HCT116 (cell line): ENCODE results near the gene CHRNB4. TPM values are rescaled to one million over a fixed set of nuclear protein-coding genes. Genes with fewer than 3 reads are reported as not detected.

Source experiments
- ATAC-seq: fragments of 200-7000 bp; cut with Tn5 transposase; 2 replicates; pipeline ENCODE4 v1.9.1; 2020; ENCODE audit warnings: mild to moderate bottlenecking, moderate library complexity
- BruUV-seq: library from RNA; stranded (reverse); fragments of 400-500 nt; replicated peaks from 2 replicates; lab custom pipeline; 2021; lab: Mats Ljungman, UMichigan
- CTCF ChIA-PET: fragments of 300-600 bp; sonication (Branson Sonifier 250); formaldehyde crosslinking; loops from one replicate; lab custom pipeline; 2021; ENCODE audit warnings: antibody characterized with exemption; lab: Charles Lee
- POLR2A ChIA-PET: fragments of 300-600, 350-600 bp; sonication (Branson Sonifier 250); formaldehyde crosslinking; loops from one replicate; lab custom pipeline; 2021; ENCODE audit warnings: antibody characterized with exemption; lab: Charles Lee
- RAD21 ChIA-PET, 2 experiments: fragments of 300-600 bp; sonication (Branson Sonifier 250); formaldehyde crosslinking; loops; one replicate each; lab custom pipeline; 2023; ENCODE audit warnings: low total read pairs in 2 of 2; ENCODE audit not compliant: uncharacterized antibody in 2 of 2, unreplicated experiment in 2 of 2, low non-redundant PET in 1 of 2; lab: Charles Lee
- DNase-seq: peaks from one replicate; pipeline ENCODE4 v3.0.0-alpha.2; 2010; ENCODE audit warnings: low read depth, low spot score
- H2AFZ ChIP-seq: fragments of 200-600 bp; shearing (Covaris generic), sonication (generic); 2 replicates; pipeline ENCODE4 v1.6.1; 2017; ENCODE audit warnings: low read depth, mixed run types, mixed read lengths, antibody characterized with exemption, low read length; ENCODE audit not compliant: poor library complexity, severe bottlenecking
- H3K27ac ChIP-seq: 2 replicates; pipeline ENCODE4 v1.5.1; 2012; ENCODE audit warnings: low read depth, low read length
- H3K27me3 ChIP-seq: fragments of 200-600 bp; sonication (generic); 2 replicates; pipeline ENCODE4 v1.6.1; 2016; ENCODE audit warnings: mixed run types, low read length, mixed read lengths; ENCODE audit not compliant: insufficient read depth
- H3K36me3 ChIP-seq, 2 experiments: fragments of 200-500 bp in 1 of 2; fragments of 200-600 bp in 1 of 2; sonication (Bioruptor generic) in 1 of 2; sonication (generic) in 1 of 2; 2 replicates each; pipeline versions ENCODE4 v1.5.1 to v1.6.1; 2014 to 2016; ENCODE audit warnings: low read length in 2 of 2, inconsistent platforms in 1 of 2, mixed read lengths in 1 of 2, mixed run types in 1 of 2; ENCODE audit not compliant: insufficient read depth in 2 of 2, control insufficient read depth in 1 of 2
- H3K4me1 ChIP-seq, 2 experiments: fragments of 200-600 bp in 1 of 2; sonication (generic) in 1 of 2; 2 replicates each; pipeline versions ENCODE4 v1.5.1 to v1.6.1; 2012 to 2017; ENCODE audit warnings: low read length in 2 of 2, inconsistent platforms in 1 of 2, mild to moderate bottlenecking in 1 of 2, mixed read lengths in 1 of 2, mixed run types in 1 of 2, moderate library complexity in 1 of 2; ENCODE audit not compliant: insufficient read depth in 2 of 2, control insufficient read depth in 1 of 2
- H3K4me2 ChIP-seq: fragments of 200-600 bp; sonication (generic); 2 replicates; pipeline ENCODE4 v1.6.1; 2017; ENCODE audit warnings: mixed run types, low read length, mixed read lengths
- H3K4me3 ChIP-seq, 2 experiments: fragments of 200-600 bp in 1 of 2; sonication (generic) in 1 of 2; replicated peaks in 1 of 2; 2 replicates each; pipeline ENCODE4 v1.5.1; 2011 to 2016; ENCODE audit warnings: low read length in 2 of 2, control low read depth in 1 of 2, low read depth in 1 of 2, mild to moderate bottlenecking in 1 of 2, mixed read lengths in 1 of 2, mixed run types in 1 of 2
- H3K79me2 ChIP-seq: fragments of 200-600 bp; sonication (generic); 2 replicates; pipeline ENCODE4 v1.6.1; 2017; ENCODE audit warnings: mild to moderate bottlenecking, mixed run types, low read length, moderate library complexity, mixed read lengths; ENCODE audit not compliant: insufficient read depth
- H3K9ac ChIP-seq: fragments of 200-600 bp; sonication (generic); 2 replicates; pipeline ENCODE4 v1.6.1; 2016; ENCODE audit warnings: low read length, mixed read lengths
- H3K9me2 ChIP-seq: fragments of 200-600 bp; sonication (generic), shearing (Covaris generic); 2 replicates; pipeline ENCODE4 v1.6.1; 2017; ENCODE audit warnings: mixed run types, mild to moderate bottlenecking, moderate library complexity; ENCODE audit not compliant: insufficient read depth
- H3K9me3 ChIP-seq, 2 experiments: fragments of 200-500 bp in 1 of 2; fragments of 200-600 bp in 1 of 2; sonication (Bioruptor generic) in 1 of 2; sonication (generic) in 1 of 2; 2 replicates each; pipeline ENCODE4 v1.6.1; 2014 to 2017; ENCODE audit warnings: low read length in 2 of 2, mixed read lengths in 2 of 2, inconsistent platforms in 1 of 2, low read depth in 1 of 2, mild to moderate bottlenecking in 1 of 2, mixed run types in 1 of 2, moderate library complexity in 1 of 2; ENCODE audit not compliant: control insufficient read depth in 1 of 2, insufficient read depth in 1 of 2
- H4K20me1 ChIP-seq: fragments of 200-600 bp; sonication (generic), shearing (Covaris generic); 2 replicates; pipeline ENCODE4 v1.6.1; 2017; ENCODE audit warnings: mixed run types, mild to moderate bottlenecking, moderate library complexity; ENCODE audit not compliant: insufficient read depth
- ATF3 ChIP-seq: IDR thresholded peaks from 2 replicates; pipeline ENCODE4 v1.6.1; 2012
- CBX3 ChIP-seq: IDR thresholded peaks from 2 replicates; pipeline ENCODE4 v1.6.1; 2012; ENCODE audit warnings: low read depth
- CEBPB ChIP-seq: IDR thresholded peaks from 2 replicates; pipeline ENCODE4 v1.6.1; 2012; ENCODE audit warnings: low read depth
- EGR1 ChIP-seq: IDR thresholded peaks from 2 replicates; pipeline ENCODE4 v1.6.1; 2012; ENCODE audit warnings: low read depth
- ELF1 ChIP-seq: IDR thresholded peaks from 2 replicates; pipeline ENCODE4 v1.6.1; 2012; ENCODE audit warnings: low read depth, borderline replicate concordance
- EZH2 ChIP-seq: fragments of 200-600 bp; sonication (generic); IDR thresholded peaks from 2 replicates; pipeline ENCODE4 v1.6.1; 2017; ENCODE audit warnings: antibody characterized with exemption, mixed run types
- EZH2phosphoT487 ChIP-seq: fragments of 200-600 bp; IDR thresholded peaks from 2 replicates; pipeline ENCODE4 v1.6.1; 2018; ENCODE audit warnings: antibody characterized with exemption, borderline replicate concordance
- FOSL1 ChIP-seq: IDR thresholded peaks from 2 replicates; pipeline ENCODE4 v1.6.1; 2012; ENCODE audit warnings: low read depth
- POLR2AphosphoS5 ChIP-seq: IDR thresholded peaks from 2 replicates; pipeline ENCODE4 v1.6.1; 2011; ENCODE audit warnings: mild to moderate bottlenecking, low read depth, low read length, moderate library complexity
- RAD21 ChIP-seq: IDR thresholded peaks from 2 replicates; pipeline ENCODE4 v1.6.1; 2012; ENCODE audit warnings: low read depth, mild to moderate bottlenecking
- REST ChIP-seq: IDR thresholded peaks from 2 replicates; pipeline ENCODE4 v1.6.1; 2012; ENCODE audit warnings: low read depth
- SIN3A ChIP-seq: IDR thresholded peaks from 2 replicates; pipeline ENCODE4 v1.6.1; 2012; ENCODE audit warnings: low read depth
- SP1 ChIP-seq: IDR thresholded peaks from 2 replicates; pipeline ENCODE4 v1.6.1; 2012; ENCODE audit warnings: low read depth
- SRF ChIP-seq: IDR thresholded peaks from 2 replicates; pipeline ENCODE4 v1.6.1; 2012; ENCODE audit warnings: low read depth
- TCF7L2 ChIP-seq: IDR thresholded peaks from 2 replicates; pipeline ENCODE4 v1.7.0; 2011; ENCODE audit warnings: borderline replicate concordance, inconsistent platforms; ENCODE audit not compliant: insufficient read depth, insufficient read length; ENCODE audit errors: extremely low read depth
- YY1 ChIP-seq: IDR thresholded peaks from 2 replicates; pipeline ENCODE4 v1.6.1; 2011; ENCODE audit warnings: low read length, low read depth, moderate library complexity, mild to moderate bottlenecking; ENCODE audit not compliant: insufficient replicate concordance; ENCODE audit errors: extremely low read depth
- ZFX ChIP-seq: fragments of 450-650 bp; IDR thresholded peaks from 2 replicates; pipeline ENCODE4 v1.6.1; 2017
- ZNF274 ChIP-seq: fragments of 200-500 bp; sonication (Bioruptor generic); IDR thresholded peaks from 2 replicates; pipeline ENCODE4 v1.6.1; 2014; ENCODE audit warnings: mild to moderate bottlenecking, low read depth, low read length, inconsistent platforms
- intact Hi-C: fragments of 100-400 bp; cut with micrococcal nuclease; formaldehyde crosslinking; loops from 2 replicates; pipeline ENCODE4 v1.10.0; 2022
- total RNA-seq: library from RNA; stranded (reverse); gene quantifications from one replicate; pipeline ENCODE4 v1.2.1, GENCODE V29; 2021; ENCODE audit not compliant: unreplicated experiment
- TF ChIP-seq, protein P1 (sequence below): IDR thresholded peaks from 2 replicates; pipeline ENCODE4 v1.6.1; 2011; ENCODE audit warnings: mild to moderate bottlenecking, low read length, moderate library complexity; ENCODE audit not compliant: insufficient replicate concordance; ENCODE audit errors: extremely low read depth
- TF ChIP-seq, protein P2 (sequence below): IDR thresholded peaks from 2 replicates; pipeline ENCODE4 v1.6.1; 2012

Gene CHRNB4
- total RNA-seq, 1 experiment from 2014 or later = 2.0 TPM

- H3K4me2 ChIP-seq = no peak overlapping the region
- RAD21 ChIA-PET = no interaction called here
- no peak for ATAC-seq
- intact Hi-C loops = no loop called here
- BruUV-seq = no TSS peak
- no peaks in the 10 kb centered on the region for H4K20me1 ChIP-seq
- no peaks in the 10 kb centered on the region for H3K9me2 ChIP-seq
- TF ChIP-seq REST (no peak), POLR2AphosphoS5 (no peak), EGR1 (no peak), ZFX (no peak), RAD21 (no peak), YY1 (no peak), ELF1 (no peak), CEBPB (no peak), ZNF274 (no peak), CBX3 (no peak), FOSL1 (no peak), TCF7L2 (no peak), ATF3 (no peak), SP1 (no peak), EZH2 (no peak), EZH2phosphoT487 (no peak), SIN3A (no peak), SRF (no peak)
- TF ChIP-seq, protein P1, sequence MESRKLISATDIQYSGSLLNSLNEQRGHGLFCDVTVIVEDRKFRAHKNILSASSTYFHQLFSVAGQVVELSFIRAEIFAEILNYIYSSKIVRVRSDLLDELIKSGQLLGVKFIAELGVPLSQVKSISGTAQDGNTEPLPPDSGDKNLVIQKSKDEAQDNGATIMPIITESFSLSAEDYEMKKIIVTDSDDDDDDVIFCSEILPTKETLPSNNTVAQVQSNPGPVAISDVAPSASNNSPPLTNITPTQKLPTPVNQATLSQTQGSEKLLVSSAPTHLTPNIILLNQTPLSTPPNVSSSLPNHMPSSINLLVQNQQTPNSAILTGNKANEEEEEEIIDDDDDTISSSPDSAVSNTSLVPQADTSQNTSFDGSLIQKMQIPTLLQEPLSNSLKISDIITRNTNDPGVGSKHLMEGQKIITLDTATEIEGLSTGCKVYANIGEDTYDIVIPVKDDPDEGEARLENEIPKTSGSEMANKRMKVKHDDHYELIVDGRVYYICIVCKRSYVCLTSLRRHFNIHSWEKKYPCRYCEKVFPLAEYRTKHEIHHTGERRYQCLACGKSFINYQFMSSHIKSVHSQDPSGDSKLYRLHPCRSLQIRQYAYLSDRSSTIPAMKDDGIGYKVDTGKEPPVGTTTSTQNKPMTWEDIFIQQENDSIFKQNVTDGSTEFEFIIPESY = no peak
- TF ChIP-seq, protein P2, sequence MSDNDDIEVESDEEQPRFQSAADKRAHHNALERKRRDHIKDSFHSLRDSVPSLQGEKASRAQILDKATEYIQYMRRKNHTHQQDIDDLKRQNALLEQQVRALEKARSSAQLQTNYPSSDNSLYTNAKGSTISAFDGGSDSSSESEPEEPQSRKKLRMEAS = no peak
- TF ChIP-seq, all 23 proteins: peak for 0
- ChIA-PET POLR2A (no interaction called here), CTCF (no interaction called here)
- H3K79me2 ChIP-seq = no peaks in the 10 kb centered on the region
- no peaks in the 10 kb centered on the region for H3K36me3 ChIP-seq
- H3K4me3 ChIP-seq = no peak overlapping the region
- H3K9ac ChIP-seq = no peak overlapping the region
- DNase-seq = no peak
- H3K4me1 ChIP-seq = peaks cover 0 to 4% of the 10 kb centered on the region in 2 experiments; a peak in 1 of 4 replicates
- H3K9me3 ChIP-seq = no peaks in the 10 kb centered on the region
- no peak overlapping the region for H2AFZ ChIP-seq
- no peak overlapping the region for H3K27ac ChIP-seq
- no peaks in the 10 kb centered on the region for H3K27me3 ChIP-seq
Measured at GRCh38 chr15:78621810-78622402, 19.1 kb downstream of the CHRNB4 start.
